ENCODE measurements around the gene BABAM1. TPM values are rescaled to one million over a fixed set of nuclear protein-coding genes. Genes with fewer than 3 reads are reported as not detected.

Gene BABAM1
- total and polyA plus RNA-seq, 9 of the 15 experiments (the other 6 are each of a cell fraction or from before 2014, with no cell fraction given) = 14.7 to 160 (median 113) TPM

DNA sequence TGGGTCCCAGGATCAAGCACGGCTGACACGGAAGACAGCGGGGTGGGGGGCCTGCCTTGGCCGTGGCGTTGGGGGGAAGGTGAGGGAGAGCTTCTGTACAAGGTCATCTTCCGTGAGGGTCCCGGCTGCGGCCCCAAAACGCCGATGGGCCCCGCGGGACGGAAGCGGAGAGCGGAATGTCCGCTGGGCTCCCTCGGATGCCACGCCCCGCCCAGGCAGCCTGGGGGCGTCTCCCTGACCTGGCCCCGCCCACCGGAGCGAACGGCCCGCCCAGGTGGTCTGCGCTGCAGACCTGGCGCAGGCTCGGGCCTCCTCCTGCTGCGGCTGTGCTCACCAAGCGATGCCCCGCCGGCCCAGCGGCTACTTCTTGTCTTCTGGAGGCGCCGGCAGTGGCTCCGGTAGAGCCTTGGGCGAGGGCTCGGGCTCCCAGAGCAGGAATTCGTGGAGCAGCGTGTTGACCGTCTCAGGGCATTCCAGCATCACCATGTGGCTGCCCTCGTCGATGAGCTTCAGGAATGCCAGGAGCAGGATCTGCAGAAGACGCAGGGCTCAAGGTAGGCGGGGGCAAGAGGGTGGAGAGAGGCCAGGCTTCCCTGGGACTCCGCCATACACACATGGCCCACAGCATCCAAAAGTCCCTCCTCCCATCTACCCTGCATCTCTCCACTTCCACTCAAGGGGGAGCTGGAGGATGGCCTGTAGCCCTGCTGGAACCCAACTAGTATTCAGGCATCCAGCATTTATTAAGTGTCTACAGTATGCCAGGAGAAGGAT lies 25.2 kb downstream of the BABAM1 start (continued):
- TF ChIP-seq MTA1 (IDR thresholded peaks at IDR 0.05; ENCODE audit: borderline replicate concordance) (0 out of 2 replicates have a peak, but pooled peaks have one; percentile 14), EGR1 (conservative IDR thresholded peaks at IDR 0.05) (no peak), ZNF384 (IDR thresholded peaks at IDR 0.05; ENCODE audit: low read depth, low read length) (peak; percentile 63), HMGN3 (IDR thresholded peaks at IDR 0.05; ENCODE audit: borderline replicate concordance, extremely low read depth, insufficient read length, low read depth, low read length) (peak; percentile 72), GTF2F1 (IDR thresholded peaks at IDR 0.05; ENCODE audit: low read depth, low read length) (peak; percentile 52; the same call in 1 of the 2 replicates), MEIS2 (IDR thresholded peaks at IDR 0.05; ENCODE audit: partially characterized antibody) (no peak), GTF2E2 (tag; IDR thresholded peaks at IDR 0.05) (no peak), CC2D1A (IDR thresholded peaks at IDR 0.05) (peak; percentile 82), ZKSCAN8 (CRISPR knock-in tag; IDR thresholded peaks at IDR 0.05) (peak; percentile 100), PTBP1 (IDR thresholded peaks at IDR 0.05; ENCODE audit: low read depth, low read length) (no peak), PYGO2 (tag; IDR thresholded peaks at IDR 0.05) (no peak), SIN3A (IDR thresholded peaks at IDR 0.05; ENCODE audit: borderline replicate concordance in 2 of 2, control insufficient read depth in 1 of 2, low read depth in 2 of 2, low read length in 2 of 2) (peak; percentile 25 to 62; a peak in 1 of 4 replicates), DMBX1 (CRISPR knock-in tag; IDR thresholded peaks at IDR 0.05; ENCODE audit: borderline replicate concordance) (no peak), ZNF695 (CRISPR knock-in tag; IDR thresholded peaks at IDR 0.05) (no peak), STAT5B (CRISPR knock-in tag; IDR thresholded peaks at IDR 0.05) (no peak), RAD21 (CRISPR knock-in tag; conservative IDR thresholded peaks at IDR 0.05 in 1 of 2, IDR thresholded peaks at IDR 0.05 in 1 of 2) (peak; percentile 64 to 87), SMARCC2 (IDR thresholded peaks at IDR 0.05; ENCODE audit: low read depth) (no peak), TAF15 (IDR thresholded peaks at IDR 0.05; ENCODE audit: low read depth, low read length) (no peak), ZNF347 (CRISPR knock-in tag; IDR thresholded peaks at IDR 0.05; ENCODE audit: low read depth) (no peak)
- TF ChIP-seq, protein P1, sequence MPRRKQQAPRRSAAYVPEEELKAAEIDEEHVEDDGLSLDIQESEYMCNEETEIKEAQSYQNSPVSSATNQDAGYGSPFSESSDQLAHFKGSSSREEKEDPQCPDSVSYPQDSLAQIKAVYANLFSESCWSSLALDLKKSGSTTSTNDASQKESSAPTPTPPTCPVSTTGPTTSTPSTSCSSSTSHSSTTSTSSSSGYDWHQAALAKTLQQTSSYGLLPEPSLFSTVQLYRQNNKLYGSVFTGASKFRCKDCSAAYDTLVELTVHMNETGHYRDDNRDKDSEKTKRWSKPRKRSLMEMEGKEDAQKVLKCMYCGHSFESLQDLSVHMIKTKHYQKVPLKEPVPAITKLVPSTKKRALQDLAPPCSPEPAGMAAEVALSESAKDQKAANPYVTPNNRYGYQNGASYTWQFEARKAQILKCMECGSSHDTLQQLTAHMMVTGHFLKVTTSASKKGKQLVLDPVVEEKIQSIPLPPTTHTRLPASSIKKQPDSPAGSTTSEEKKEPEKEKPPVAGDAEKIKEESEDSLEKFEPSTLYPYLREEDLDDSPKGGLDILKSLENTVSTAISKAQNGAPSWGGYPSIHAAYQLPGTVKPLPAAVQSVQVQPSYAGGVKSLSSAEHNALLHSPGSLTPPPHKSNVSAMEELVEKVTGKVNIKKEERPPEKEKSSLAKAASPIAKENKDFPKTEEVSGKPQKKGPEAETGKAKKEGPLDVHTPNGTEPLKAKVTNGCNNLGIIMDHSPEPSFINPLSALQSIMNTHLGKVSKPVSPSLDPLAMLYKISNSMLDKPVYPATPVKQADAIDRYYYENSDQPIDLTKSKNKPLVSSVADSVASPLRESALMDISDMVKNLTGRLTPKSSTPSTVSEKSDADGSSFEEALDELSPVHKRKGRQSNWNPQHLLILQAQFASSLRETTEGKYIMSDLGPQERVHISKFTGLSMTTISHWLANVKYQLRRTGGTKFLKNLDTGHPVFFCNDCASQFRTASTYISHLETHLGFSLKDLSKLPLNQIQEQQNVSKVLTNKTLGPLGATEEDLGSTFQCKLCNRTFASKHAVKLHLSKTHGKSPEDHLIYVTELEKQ (CRISPR knock-in tag; IDR thresholded peaks at IDR 0.05) = no peak
- TF ChIP-seq, protein P2, sequence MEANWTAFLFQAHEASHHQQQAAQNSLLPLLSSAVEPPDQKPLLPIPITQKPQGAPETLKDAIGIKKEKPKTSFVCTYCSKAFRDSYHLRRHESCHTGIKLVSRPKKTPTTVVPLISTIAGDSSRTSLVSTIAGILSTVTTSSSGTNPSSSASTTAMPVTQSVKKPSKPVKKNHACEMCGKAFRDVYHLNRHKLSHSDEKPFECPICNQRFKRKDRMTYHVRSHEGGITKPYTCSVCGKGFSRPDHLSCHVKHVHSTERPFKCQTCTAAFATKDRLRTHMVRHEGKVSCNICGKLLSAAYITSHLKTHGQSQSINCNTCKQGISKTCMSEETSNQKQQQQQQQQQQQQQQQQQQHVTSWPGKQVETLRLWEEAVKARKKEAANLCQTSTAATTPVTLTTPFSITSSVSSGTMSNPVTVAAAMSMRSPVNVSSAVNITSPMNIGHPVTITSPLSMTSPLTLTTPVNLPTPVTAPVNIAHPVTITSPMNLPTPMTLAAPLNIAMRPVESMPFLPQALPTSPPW (CRISPR knock-in tag; IDR thresholded peaks at IDR 0.05) = peak; percentile 17; the same call in 1 of the 2 replicates
- TF ChIP-seq, protein P3, sequence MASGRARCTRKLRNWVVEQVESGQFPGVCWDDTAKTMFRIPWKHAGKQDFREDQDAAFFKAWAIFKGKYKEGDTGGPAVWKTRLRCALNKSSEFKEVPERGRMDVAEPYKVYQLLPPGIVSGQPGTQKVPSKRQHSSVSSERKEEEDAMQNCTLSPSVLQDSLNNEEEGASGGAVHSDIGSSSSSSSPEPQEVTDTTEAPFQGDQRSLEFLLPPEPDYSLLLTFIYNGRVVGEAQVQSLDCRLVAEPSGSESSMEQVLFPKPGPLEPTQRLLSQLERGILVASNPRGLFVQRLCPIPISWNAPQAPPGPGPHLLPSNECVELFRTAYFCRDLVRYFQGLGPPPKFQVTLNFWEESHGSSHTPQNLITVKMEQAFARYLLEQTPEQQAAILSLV (tag; IDR thresholded peaks at IDR 0.05) = no peak

Data from K562 (cell line).